HepG2 (cell line): ENCODE measurements around the gene CACNA1C. TPM values are rescaled to one million over a fixed set of nuclear protein-coding genes. Genes with fewer than 3 reads are reported as not detected.

Experiments
- ATAC-seq: fragments of 200-7000 bp; cut with Tn5 transposase; 3 replicates; pipeline ENCODE4 v1.9.1; 2020; ENCODE audit warnings: mild to moderate bottlenecking, moderate library complexity
- BruUV-seq: library from RNA; stranded (reverse); fragments of 400-500 nt; replicated peaks from 2 replicates; lab custom pipeline; 2021; lab: Mats Ljungman, UMichigan
- CTCF ChIA-PET: fragments of 300-600 bp; formaldehyde crosslinking; extraction: SDS; loops from one replicate; lab custom pipeline; 2021; ENCODE audit warnings: low total read pairs, inconsistent platforms, low intra/inter-chr PET ratio; lab: Yijun Ruan, JAX
- POLR2A ChIA-PET: fragments of 350-600 bp; sonication (Branson Sonifier 250); formaldehyde crosslinking; loops from one replicate; lab custom pipeline; 2020; ENCODE audit warnings: antibody characterized with exemption, inconsistent platforms; lab: Yijun Ruan, JAX
- DNase-seq: peaks from one replicate; pipeline ENCODE4 v3.0.0-alpha.2; 2015; ENCODE audit warnings: low spot score
- FAIRE-seq: peaks from 3 replicates; lab custom pipeline; 2011; peaks lifted over from hg19 to GRCh38; lab: Jason Lieb, UNC
- H2AFZ ChIP-seq: one replicate; pipeline ENCODE4 v1.6.1; 2011; ENCODE audit warnings: low read length, inconsistent platforms
- H3K27ac ChIP-seq: fragments of 300-600 bp; 3 replicates; pipeline ENCODE4 v1.8.0; 2011; ENCODE audit warnings: mixed run types, mild to moderate bottlenecking, mixed read lengths, low read length, inconsistent platforms; ENCODE audit not compliant: insufficient read depth; ENCODE audit errors: extremely low read length
- H3K27me3 ChIP-seq, 2 experiments: fragments of 200-600 bp in 1 of 2; 2 replicates in 1 of 2; 3 replicates in 1 of 2; pipeline versions ENCODE4 v1.6.0 to v1.8.0; 2011; ENCODE audit warnings: low read length in 2 of 2, mild to moderate bottlenecking in 2 of 2, moderate library complexity in 2 of 2, inconsistent platforms in 1 of 2; ENCODE audit not compliant: insufficient read depth in 2 of 2, control insufficient read depth in 1 of 2
- H3K36me3 ChIP-seq, 2 experiments: fragments of 200-600 bp in 1 of 2; replicated peaks in 1 of 2; 2 replicates in 1 of 2; 3 replicates in 1 of 2; pipeline versions ENCODE4 v1.5.1 to v1.8.0; 2011; ENCODE audit warnings: low read length in 2 of 2, inconsistent platforms in 1 of 2; ENCODE audit not compliant: insufficient read depth in 2 of 2, control insufficient read depth in 1 of 2
- H3K4me1 ChIP-seq: 2 replicates; pipeline ENCODE4 v1.5.1; 2012; ENCODE audit warnings: low read length, inconsistent platforms; ENCODE audit not compliant: insufficient read depth
- H3K4me2 ChIP-seq: 2 replicates; pipeline ENCODE4 v1.6.0; 2011; ENCODE audit warnings: low read depth, low read length, inconsistent platforms
- H3K4me3 ChIP-seq, 3 experiments: fragments of 200-600 bp in 1 of 3; sonication (generic), shearing (Covaris generic) in 1 of 3; replicated peaks in 1 of 3; 2 replicates each; pipeline ENCODE4 v1.5.1; 2011 to 2016; ENCODE audit warnings: low read length in 3 of 3, inconsistent platforms in 2 of 3, low read depth in 2 of 3, mild to moderate bottlenecking in 2 of 3, control low read depth in 1 of 3, mixed read lengths in 1 of 3; ENCODE audit not compliant: insufficient read depth in 1 of 3
- H3K79me2 ChIP-seq: one replicate; pipeline ENCODE4 v1.6.1; 2011; ENCODE audit warnings: low read length, inconsistent platforms; ENCODE audit not compliant: insufficient read depth
- H3K9ac ChIP-seq: 2 replicates; pipeline ENCODE4 v1.6.0; 2011; ENCODE audit warnings: mild to moderate bottlenecking, low read depth, low read length, inconsistent platforms; ENCODE audit not compliant: insufficient read depth
- H3K9me3 ChIP-seq: 2 replicates; pipeline ENCODE4 v1.5.1; 2012; ENCODE audit warnings: mild to moderate bottlenecking, low read length
- H4K20me1 ChIP-seq: 2 replicates; pipeline ENCODE4 v1.6.0; 2011; ENCODE audit warnings: inconsistent platforms, mild to moderate bottlenecking, low read length, moderate library complexity; ENCODE audit not compliant: insufficient read depth
- ATF7 ChIP-seq, 2 experiments: fragments of 450-650 bp in 1 of 2; sonication (generic) in 1 of 2; formaldehyde crosslinking in 1 of 2; IDR thresholded peaks; 2 replicates each; pipeline versions ENCODE4 v1.4.0 to v1.6.1; 2016 to 2020; ENCODE audit warnings: antibody characterized with exemption in 1 of 2, mild to moderate bottlenecking in 1 of 2, missing genetic modification reagents in 1 of 2
- FOXC1 ChIP-seq: sonication (generic); formaldehyde crosslinking; IDR thresholded peaks from 2 replicates; pipeline ENCODE4 v1.8.0; 2022; ENCODE audit warnings: mild to moderate bottlenecking, missing genetic modification reagents, borderline replicate concordance
- HMGXB4 ChIP-seq, 2 experiments: sonication (generic) in 1 of 2; formaldehyde crosslinking in 1 of 2; IDR thresholded peaks; 2 replicates each; pipeline versions ENCODE4 v1.4.0 to v1.6.1; 2018 to 2020; ENCODE audit warnings: missing genetic modification reagents in 2 of 2, borderline replicate concordance in 1 of 2, low read depth in 1 of 2, mild to moderate bottlenecking in 1 of 2, missing biosample characterization in 1 of 2
- ZNF574 ChIP-seq: sonication (generic); formaldehyde crosslinking; IDR thresholded peaks from 2 replicates; pipeline ENCODE4 v1.4.0; 2020; ENCODE audit warnings: missing genetic modification reagents
- ZNF678 ChIP-seq: sonication (generic); formaldehyde crosslinking; IDR thresholded peaks from 2 replicates; pipeline ENCODE4 v1.4.0; 2020; ENCODE audit warnings: mild to moderate bottlenecking, missing genetic modification reagents
- ZNF800 ChIP-seq: sonication (generic); formaldehyde crosslinking; IDR thresholded peaks from 2 replicates; pipeline ENCODE4 v1.4.0; 2020; ENCODE audit warnings: missing genetic modification reagents
- WGBS: methylation state at CpG from one replicate; pipeline ENCODE4 v1.1.6; 2017; ENCODE audit warnings: low lambda C conversion rate; 5-methylcytosine and 5-hydroxymethylcytosine counted together
- in situ Hi-C: cut with HindIII; loops from 2 replicates; pipeline ENCODE4 v1.10.0; 2017; ENCODE audit warnings: low pct_unique_long_range_greater_than_20kb; ENCODE audit not compliant: extremely low pct_ligation_motif_present
- intact Hi-C: fragments of 100-400 bp; cut with micrococcal nuclease; formaldehyde crosslinking; loops from one replicate; pipeline ENCODE4 v1.10.0; 2022; ENCODE audit not compliant: unreplicated experiment
- polyA plus RNA-seq, 8 experiments: library from polyadenylated mRNA; depleted of rRNA in 3 of 8; stranded (reverse) in 7 of 8; unstranded in 1 of 8; fragments of >200 nt; fragmentation: Illumina TruSeq in 4 of 8; extraction: Trizol in 4 of 8; gene quantifications; 2 replicates each; pipeline versions ENCODE4 v1.2.1 to v1.2.3, GENCODE V29; 2011 to 2016; ENCODE audit warnings: low read depth in 4 of 8, missing spikeins in 1 of 8, mixed read lengths in 1 of 8; ENCODE audit not compliant: insufficient read depth in 1 of 8
- total RNA-seq, 5 experiments: library from RNA; depleted of rRNA; stranded (reverse); fragments of >200 nt; fragmentation: Illumina TruSeq; extraction: Trizol; gene quantifications; 2 replicates each; pipeline ENCODE4 v1.2.3, GENCODE V29; 2016; ENCODE audit warnings: low read depth in 1 of 5
- TF ChIP-seq, protein P1 (sequence below): IDR thresholded peaks from 2 replicates; pipeline ENCODE4 v1.6.1; 2016; ENCODE audit warnings: low read depth

The CACNA1C gene
- total and polyA plus RNA-seq, 2 of the 13 experiments (the other 11 are each of a cell fraction or from before 2014, with no cell fraction given), result not detected

DNA sequence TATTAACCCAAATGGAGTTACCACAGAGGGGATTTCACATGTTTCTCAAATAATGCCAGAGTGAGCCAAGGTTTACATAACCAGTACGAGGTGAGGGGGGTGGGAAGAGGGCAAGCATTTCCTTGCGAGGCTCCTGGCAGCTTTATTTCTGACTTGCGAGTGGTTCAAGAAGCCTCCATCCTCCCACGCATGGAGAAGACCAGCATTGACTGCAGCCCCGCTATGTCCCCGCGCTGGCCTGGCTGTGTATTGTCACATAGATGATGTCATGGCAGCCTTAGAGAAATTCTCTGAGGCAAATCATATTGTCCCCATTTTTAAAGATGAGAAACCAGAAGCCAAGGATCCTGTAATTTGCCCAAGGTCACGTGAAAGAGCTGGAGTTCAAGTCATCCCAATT, 188.2 kb downstream of the CACNA1C start:
- no peaks in the 10 kb centered on the region for H3K9me3 ChIP-seq
- FAIRE-seq, result no peak
- ChIA-PET POLR2A (no interaction called here), CTCF (no interaction called here)
- in situ Hi-C loops (no loop called here), intact Hi-C loops (no loop called here)
- H4K20me1 ChIP-seq, result no peaks in the 10 kb centered on the region
- H3K4me3 ChIP-seq, result no peak overlapping the region
- 52% methylated on average over 7 of the region's 8 CpGs for WGBS
- no peak for DNase-seq
- peak; percentile 31; the same call in 1 of the 2 replicates for TF ChIP-seq ATF7 (IDR thresholded peaks at IDR 0.05)
- no peak for TF ChIP-seq ATF7 (CRISPR knock-in tag; IDR thresholded peaks at IDR 0.05)
- TF ChIP-seq ZNF678 (CRISPR knock-in tag), result no peak
- H3K9ac ChIP-seq, result no peak overlapping the region
- H3K27ac ChIP-seq, result no peak overlapping the region
- H2AFZ ChIP-seq, result no peak overlapping the region
- BruUV-seq, result no TSS peak
- peaks cover 0 to 14% of the 10 kb centered on the region in 2 experiments; a peak in 3 of 5 replicates for H3K27me3 ChIP-seq
- H3K36me3 ChIP-seq, result no peaks in the 10 kb centered on the region
- no peak for ATAC-seq
- peaks cover 27% of the 10 kb centered on the region for H3K4me1 ChIP-seq
- H3K79me2 ChIP-seq, result no peaks in the 10 kb centered on the region
- no peak overlapping the region for H3K4me2 ChIP-seq

DNA sequence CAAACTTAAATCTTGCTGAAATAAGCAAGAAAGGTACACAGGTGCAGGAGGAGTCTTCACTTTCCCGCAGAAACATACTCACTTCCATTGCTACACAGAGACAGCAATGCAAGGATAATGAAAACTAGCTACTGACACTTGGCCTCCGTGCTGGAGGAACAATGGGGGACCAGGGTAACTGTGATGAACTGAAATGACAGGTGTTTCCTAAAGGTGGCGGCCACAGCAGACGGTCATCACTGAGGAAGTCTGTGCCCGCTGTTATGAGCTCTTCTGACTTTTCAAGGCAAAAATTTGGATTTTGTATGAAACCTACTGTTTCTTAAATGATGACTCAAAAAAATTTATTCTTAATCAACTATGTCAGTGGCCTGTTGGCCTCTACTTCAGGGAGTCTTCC, 189.4 kb downstream of the CACNA1C start:
- Histone ChIP-seq H3K9ac (no peak overlapping the region), H3K79me2 (no peaks in the 10 kb centered on the region), H2AFZ (no peak overlapping the region), H3K27ac (no peak overlapping the region), H4K20me1 (no peaks in the 10 kb centered on the region), H3K4me3 (no peak overlapping the region), H3K9me3 (no peaks in the 10 kb centered on the region), H3K4me2 (no peak overlapping the region), H3K4me1 (peaks cover 39% of the 10 kb centered on the region), H3K27me3 (peaks cover 0 to 9% of the 10 kb centered on the region in 2 experiments; a peak in 3 of 5 replicates), H3K36me3 (no peaks in the 10 kb centered on the region)
- intact Hi-C loops (no loop called here), in situ Hi-C loops (no loop called here)
- FAIRE-seq, result no peak
- ChIA-PET CTCF (no interaction called here), POLR2A (no interaction called here)
- DNase-seq, result no peak
- no TSS peak for BruUV-seq
- 63% methylated on average over 5 of the region's 5 CpGs for WGBS
- ATAC-seq, result no peak
- TF ChIP-seq ZNF574 (CRISPR knock-in tag) (no peak), HMGXB4 (CRISPR knock-in tag; IDR thresholded peaks at IDR 0.05; ENCODE audit: borderline replicate concordance in 1 of 2, low read depth in 1 of 2) (no peak), ZNF800 (no peak), FOXC1 (CRISPR knock-in tag) (no peak)
- TF ChIP-seq, protein P1, sequence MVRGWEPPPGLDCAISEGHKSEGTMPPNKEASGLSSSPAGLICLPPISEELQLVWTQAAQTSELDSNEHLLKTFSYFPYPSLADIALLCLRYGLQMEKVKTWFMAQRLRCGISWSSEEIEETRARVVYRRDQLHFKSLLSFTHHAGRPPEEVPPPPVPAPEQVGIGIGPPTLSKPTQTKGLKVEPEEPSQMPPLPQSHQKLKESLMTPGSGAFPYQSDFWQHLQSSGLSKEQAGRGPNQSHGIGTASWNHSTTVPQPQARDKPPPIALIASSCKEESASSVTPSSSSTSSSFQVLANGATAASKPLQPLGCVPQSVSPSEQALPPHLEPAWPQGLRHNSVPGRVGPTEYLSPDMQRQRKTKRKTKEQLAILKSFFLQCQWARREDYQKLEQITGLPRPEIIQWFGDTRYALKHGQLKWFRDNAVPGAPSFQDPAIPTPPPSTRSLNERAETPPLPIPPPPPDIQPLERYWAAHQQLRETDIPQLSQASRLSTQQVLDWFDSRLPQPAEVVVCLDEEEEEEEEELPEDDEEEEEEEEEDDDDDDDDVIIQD, result no peak
